CD14-positive monocyte (primary cell): Measurements from ENCODE around the gene ROBO4. TPM values are rescaled to one million over a fixed set of nuclear protein-coding genes. Genes with fewer than 3 reads are reported as not detected.

Experiments used
- DNase-seq, 3 donors: peaks; one replicate each; pipeline ENCODE4 v3.0.0-alpha.2; 2011 to 2022
- H2AFZ ChIP-seq: 2 replicates; pipeline ENCODE4 v1.6.0; 2012; ENCODE audit warnings: mild to moderate bottlenecking, low read depth, low read length, inconsistent platforms; ENCODE audit not compliant: insufficient read depth, poor library complexity, severe bottlenecking
- H3K27ac ChIP-seq, 2 donors: 1 replicate in 1 of 2; 2 replicates in 1 of 2; pipeline ENCODE4 v1.5.1; 2012 to 2013; ENCODE audit warnings: low read length in 2 of 2, control low read depth in 1 of 2, inconsistent platforms in 1 of 2, low read depth in 1 of 2, mild to moderate bottlenecking in 1 of 2
- H3K27me3 ChIP-seq, 2 donors: one replicate each; pipeline versions ENCODE4 v1.6.0 to v1.6.1; 2011 to 2013; ENCODE audit warnings: low read length in 2 of 2; ENCODE audit not compliant: control insufficient read depth in 2 of 2, insufficient read depth in 2 of 2
- H3K36me3 ChIP-seq, 2 donors: replicated peaks in 1 of 2; 1 replicate in 1 of 2; 2 replicates in 1 of 2; pipeline versions ENCODE4 v1.5.1 to v1.6.1; 2012 to 2013; ENCODE audit warnings: low read length in 2 of 2, control low read depth in 1 of 2, inconsistent platforms in 1 of 2, mild to moderate bottlenecking in 1 of 2; ENCODE audit not compliant: insufficient read depth in 2 of 2, control insufficient read depth in 1 of 2
- H3K4me1 ChIP-seq, 2 donors: 1 replicate in 1 of 2; 2 replicates in 1 of 2; pipeline versions ENCODE4 v1.5.1 to v1.6.1; 2012 to 2013; ENCODE audit warnings: low read length in 2 of 2, control low read depth in 1 of 2, inconsistent platforms in 1 of 2, mild to moderate bottlenecking in 1 of 2, moderate library complexity in 1 of 2; ENCODE audit not compliant: insufficient read depth in 2 of 2, control insufficient read depth in 1 of 2
- H3K4me2 ChIP-seq: replicated peaks from 2 replicates; pipeline ENCODE3; 2012; ENCODE audit warnings: low read length, moderate library complexity, mild to moderate bottlenecking; ENCODE audit not compliant: poor library complexity, severe bottlenecking; ENCODE audit errors: extremely low read depth
- H3K4me3 ChIP-seq, 3 experiments: fragments of 200-600 bp in 1 of 3; sonication (generic) in 1 of 3; replicated peaks in 1 of 3; 1 replicate in 2 of 3; 2 replicates in 1 of 3; pipeline ENCODE4 v1.5.1; 2011 to 2013; ENCODE audit warnings: low read length in 3 of 3, mild to moderate bottlenecking in 3 of 3, control low read depth in 2 of 3, low read depth in 2 of 3, inconsistent platforms in 1 of 3, moderate library complexity in 1 of 3
- H3K79me2 ChIP-seq: 2 replicates; pipeline ENCODE4 v1.6.0; 2012; ENCODE audit warnings: mild to moderate bottlenecking, control low read depth, inconsistent platforms, low read length, moderate library complexity; ENCODE audit not compliant: insufficient read depth
- H3K9ac ChIP-seq: 2 replicates; pipeline ENCODE4 v1.6.0; 2017; ENCODE audit warnings: low read length, mild to moderate bottlenecking; ENCODE audit not compliant: insufficient read depth, poor library complexity, severe bottlenecking
- H3K9me3 ChIP-seq, 2 donors: replicated peaks in 1 of 2; 1 replicate in 1 of 2; 2 replicates in 1 of 2; pipeline versions ENCODE4 v1.5.1 to v1.6.1; 2012 to 2013; ENCODE audit warnings: low read length in 2 of 2, control low read depth in 1 of 2; ENCODE audit not compliant: control insufficient read depth in 1 of 2, insufficient read depth in 1 of 2
- H4K20me1 ChIP-seq: 2 replicates; pipeline ENCODE4 v1.6.0; 2012; ENCODE audit warnings: mild to moderate bottlenecking, low read length, control low read depth, moderate library complexity; ENCODE audit not compliant: insufficient read depth
- H3K27ac Mint-ChIP-seq, 7 donors: one replicate each; pipeline ENCODE4 v1.8.0; 2020; ENCODE audit warnings: mild to moderate bottlenecking in 7 of 7, mixed read lengths in 7 of 7, moderate library complexity in 6 of 7, inconsistent platforms in 2 of 7
- H3K27me3 Mint-ChIP-seq, 3 donors: one replicate each; pipeline ENCODE4 v1.8.0; 2021 to 2022; ENCODE audit warnings: low read depth in 3 of 3, mild to moderate bottlenecking in 3 of 3, mixed read lengths in 3 of 3, moderate library complexity in 3 of 3, inconsistent platforms in 1 of 3
- H3K36me3 Mint-ChIP-seq, 2 donors: one replicate each; pipeline ENCODE4 v1.8.0; 2020; ENCODE audit warnings: mixed read lengths in 2 of 2, inconsistent platforms in 1 of 2, mild to moderate bottlenecking in 1 of 2
- H3K4me1 Mint-ChIP-seq: one replicate; pipeline ENCODE4 v1.8.0; 2020; ENCODE audit warnings: mild to moderate bottlenecking, mixed read lengths
- H3K4me3 Mint-ChIP-seq, 2 donors: one replicate each; pipeline ENCODE4 v1.8.0; 2020; ENCODE audit warnings: mild to moderate bottlenecking in 2 of 2, mixed read lengths in 2 of 2, moderate library complexity in 1 of 2
- H3K9me3 Mint-ChIP-seq, 7 donors: one replicate each; pipeline ENCODE4 v1.8.0; 2020 to 2022; ENCODE audit warnings: mixed read lengths in 7 of 7, mild to moderate bottlenecking in 6 of 7, moderate library complexity in 6 of 7, inconsistent platforms in 2 of 7
- CTCF ChIP-seq: fragments of 200-600 bp; IDR thresholded peaks from one replicate; pipeline ENCODE4 v1.8.0; 2022; ENCODE audit warnings: antibody characterized with exemption, mild to moderate bottlenecking
- WGBS: methylation state at CpG from one replicate; pipeline ENCODE4 v1.1.5; 2013; ENCODE audit warnings: missing lambda C conversion rate; ENCODE audit not compliant: insufficient coverage; 5-methylcytosine and 5-hydroxymethylcytosine counted together
- intact Hi-C, 2 donors: fragments of 100-400 bp; cut with micrococcal nuclease; formaldehyde crosslinking; loops; one replicate each; pipeline versions ENCODE4 v1.15.0 to v1.15.1; 2023
- polyA plus RNA-seq, 3 donors: library from polyadenylated mRNA; depleted of rRNA in 1 of 3; unstranded in 2 of 3; stranded (reverse) in 1 of 3; fragments of 300-500 nt in 2 of 3; fragments of >200 nt in 1 of 3; fragmentation: Illumina TruSeq in 2 of 3; gene quantifications; 1 replicate in 2 of 3; 2 replicates in 1 of 3; pipeline ENCODE4 v1.2.3, GENCODE V29; 2012 to 2021

Gene ROBO4
- polyA plus RNA-seq, 3 donors: 0.19 to 0.20 TPM; not detected in 1

- intact Hi-C loops: no loop called here
- Histone ChIP-seq H3K4me3 (no peak overlapping the region), H4K20me1 (no peaks in the 10 kb centered on the region), H3K4me1 (peaks cover 4 to 17% of the 10 kb centered on the region in 2 donors), H3K4me2 (no peak overlapping the region), H3K27me3 (peaks cover 82 to 96% of the 10 kb centered on the region in 2 donors), H3K79me2 (no peaks in the 10 kb centered on the region), H3K36me3 (no peaks in the 10 kb centered on the region), H3K9me3 (peaks cover 0 to 61% of the 10 kb centered on the region in 2 donors), H3K27ac (no peak overlapping the region), H2AFZ (no peak overlapping the region), H3K9ac (no peak overlapping the region)
- peaks cover 32% of the 10 kb centered on the region for H3K4me1 Mint-ChIP-seq
- H3K9me3 Mint-ChIP-seq: peaks cover 0 to 23% (median 4%) of the 10 kb centered on the region in 7 donors
- H3K36me3 Mint-ChIP-seq: peaks cover 0 to 6% of the 10 kb centered on the region in 2 donors
- peak overlapping the region in 1 of 2 donors; percentile 85 for H3K4me3 Mint-ChIP-seq
- TF ChIP-seq CTCF: no peak
- H3K27ac Mint-ChIP-seq: no peak overlapping the region
- WGBS: 14% methylated on average over 8 of the region's 18 CpGs
- peaks cover 87 to 93% (median 93%) of the 10 kb centered on the region in 3 donors for H3K27me3 Mint-ChIP-seq
- no peak for DNase-seq
Measured at GRCh38 chr11:124864176-124864891, 33.3 kb downstream of the ROBO4 start.

- H3K27ac Mint-ChIP-seq: no peak overlapping the region
- Histone ChIP-seq H3K4me2 (no peak overlapping the region), H3K27ac (no peak overlapping the region), H4K20me1 (no peaks in the 10 kb centered on the region), H3K27me3 (peaks cover 76 to 93% of the 10 kb centered on the region in 2 donors), H3K9ac (no peak overlapping the region), H2AFZ (no peak overlapping the region), H3K4me1 (peaks cover 4 to 13% of the 10 kb centered on the region in 2 donors), H3K36me3 (no peaks in the 10 kb centered on the region), H3K79me2 (no peaks in the 10 kb centered on the region), H3K4me3 (no peak overlapping the region), H3K9me3 (peaks cover 0 to 59% of the 10 kb centered on the region in 2 donors)
- 10% methylated on average over 2 of the region's 9 CpGs for WGBS
- H3K4me3 Mint-ChIP-seq: peak overlapping the region in 1 of 2 donors; percentile 85
- H3K27me3 Mint-ChIP-seq: peaks cover 82 to 90% (median 88%) of the 10 kb centered on the region in 3 donors
- peaks cover 27% of the 10 kb centered on the region for H3K4me1 Mint-ChIP-seq
- intact Hi-C loops: no loop called here
- H3K9me3 Mint-ChIP-seq: peaks cover 0 to 23% (median 2%) of the 10 kb centered on the region in 7 donors
- no peak for TF ChIP-seq CTCF
- DNase-seq: no peak
- peaks cover 0 to 6% of the 10 kb centered on the region in 2 donors for H3K36me3 Mint-ChIP-seq
Measured at GRCh38 chr11:124863826-124864165, 33.9 kb downstream of the ROBO4 start.
